GM12878 (cell line): ENCODE results near the gene CCDC182.

Experiments
- ETV6 ChIP-seq, 2 experiments: fragments of 450-650 bp in 1 of 2; IDR thresholded peaks in 1 of 2; conservative IDR thresholded peaks in 1 of 2; 2 replicates each; pipeline ENCODE4 v1.6.1; 2014; ENCODE audit warnings: antibody characterized with exemption in 1 of 2, borderline replicate concordance in 1 of 2, low read depth in 1 of 2, mild to moderate bottlenecking in 1 of 2, moderate library complexity in 1 of 2
- TF ChIP-seq, protein P1 (sequence below), 3 experiments: IDR thresholded peaks in 2 of 3; conservative IDR thresholded peaks in 1 of 3; 2 replicates each; pipeline ENCODE4 v1.5.1; 2011; ENCODE audit warnings: low read depth in 3 of 3, low read length in 3 of 3, mild to moderate bottlenecking in 3 of 3, control low read depth in 2 of 3, moderate library complexity in 2 of 3, inconsistent platforms in 1 of 3, mixed read lengths in 1 of 3; ENCODE audit not compliant: control insufficient read depth in 2 of 3, insufficient read depth in 1 of 3; ENCODE audit errors: extremely low read depth in 1 of 3

DNA sequence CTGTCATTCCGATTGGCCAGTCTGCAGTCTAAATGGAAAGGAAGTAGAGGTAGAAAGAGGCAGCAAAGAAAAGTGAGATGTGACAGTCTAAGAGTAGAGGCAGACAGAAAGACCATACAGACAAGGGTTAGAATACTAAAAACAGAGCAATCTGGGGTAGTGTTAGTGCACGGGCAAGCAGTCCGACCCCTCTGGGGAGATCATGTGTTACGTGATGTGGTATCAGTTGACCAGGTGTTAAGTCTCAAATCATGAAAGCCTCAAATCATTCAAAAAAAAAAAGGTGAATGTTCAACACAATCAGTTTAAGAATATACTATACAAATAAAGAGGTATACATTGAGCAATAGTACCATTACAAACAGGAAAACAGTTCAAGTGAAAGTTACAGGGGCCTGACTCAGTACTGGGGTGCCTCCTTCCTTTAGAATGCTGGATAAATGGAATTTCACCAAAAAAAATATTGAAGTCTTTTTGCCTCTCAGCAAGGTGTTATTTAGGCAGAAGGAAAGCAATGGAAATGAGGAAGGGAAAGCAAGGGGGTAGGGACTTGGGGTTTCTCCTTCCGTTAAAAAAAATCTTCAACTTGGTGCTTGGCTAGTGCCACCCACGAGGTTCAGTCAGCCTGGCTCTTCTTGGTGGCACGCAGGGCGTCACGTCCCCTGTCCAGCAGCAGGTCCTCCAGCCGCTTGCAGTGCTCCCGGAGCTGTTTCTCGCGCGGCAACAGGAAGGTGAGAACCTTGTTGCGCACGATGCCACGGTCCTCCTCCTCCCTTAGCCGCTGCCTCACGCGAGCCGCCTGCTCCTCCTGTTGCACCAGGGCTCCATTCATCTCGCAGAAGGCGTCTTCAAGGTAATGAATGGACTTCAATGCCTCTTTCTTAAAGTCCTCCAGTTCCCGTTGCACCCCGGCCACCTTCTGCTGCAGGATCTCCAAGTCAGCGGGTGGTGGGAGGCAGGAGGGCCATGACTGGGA, 616 bp downstream of the CCDC182 start:
- TF ChIP-seq, protein P1, sequence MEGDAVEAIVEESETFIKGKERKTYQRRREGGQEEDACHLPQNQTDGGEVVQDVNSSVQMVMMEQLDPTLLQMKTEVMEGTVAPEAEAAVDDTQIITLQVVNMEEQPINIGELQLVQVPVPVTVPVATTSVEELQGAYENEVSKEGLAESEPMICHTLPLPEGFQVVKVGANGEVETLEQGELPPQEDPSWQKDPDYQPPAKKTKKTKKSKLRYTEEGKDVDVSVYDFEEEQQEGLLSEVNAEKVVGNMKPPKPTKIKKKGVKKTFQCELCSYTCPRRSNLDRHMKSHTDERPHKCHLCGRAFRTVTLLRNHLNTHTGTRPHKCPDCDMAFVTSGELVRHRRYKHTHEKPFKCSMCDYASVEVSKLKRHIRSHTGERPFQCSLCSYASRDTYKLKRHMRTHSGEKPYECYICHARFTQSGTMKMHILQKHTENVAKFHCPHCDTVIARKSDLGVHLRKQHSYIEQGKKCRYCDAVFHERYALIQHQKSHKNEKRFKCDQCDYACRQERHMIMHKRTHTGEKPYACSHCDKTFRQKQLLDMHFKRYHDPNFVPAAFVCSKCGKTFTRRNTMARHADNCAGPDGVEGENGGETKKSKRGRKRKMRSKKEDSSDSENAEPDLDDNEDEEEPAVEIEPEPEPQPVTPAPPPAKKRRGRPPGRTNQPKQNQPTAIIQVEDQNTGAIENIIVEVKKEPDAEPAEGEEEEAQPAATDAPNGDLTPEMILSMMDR (IDR thresholded peaks at IDR 0.05 in 2 of 3, conservative IDR thresholded peaks at IDR 0.05 in 1 of 3; ENCODE audit: control insufficient read depth in 2 of 3, extremely low read depth in 1 of 3, insufficient read depth in 1 of 3, low read depth in 3 of 3, low read length in 3 of 3) = no peak
- TF ChIP-seq ETV6 (conservative IDR thresholded peaks at IDR 0.05 in 1 of 2, IDR thresholded peaks at IDR 0.05 in 1 of 2; ENCODE audit: borderline replicate concordance in 1 of 2, low read depth in 1 of 2) = no peak
